ENCODE data around the gene MPP3.

The MPP3 gene

DNA sequence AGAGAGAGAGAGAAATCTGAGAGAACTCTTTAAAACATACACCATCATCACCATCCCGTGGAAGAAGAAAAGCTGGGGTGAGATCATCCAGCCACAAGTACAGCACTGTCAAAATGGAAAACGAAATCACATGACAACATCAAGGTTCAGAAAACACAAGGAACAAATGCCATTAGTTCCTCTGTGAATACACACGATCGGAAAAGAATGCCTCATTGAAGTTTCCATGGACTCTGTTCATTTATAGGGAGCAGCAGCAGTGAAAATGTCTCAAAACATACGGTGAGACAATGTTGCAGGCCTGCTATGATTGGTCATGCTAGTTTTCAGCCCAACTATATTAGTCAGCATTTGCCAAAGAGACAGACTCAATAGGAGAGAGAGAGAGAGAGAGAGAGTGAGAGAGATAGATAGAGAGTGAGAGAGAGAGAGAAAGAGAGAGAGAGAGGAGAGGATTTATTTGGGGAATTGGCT lies 48.3 kb downstream of the MPP3 start:
- no peaks in the 10 kb centered on the region for H3K9me3 ChIP-seq (ENCODE audit: control insufficient read depth, insufficient read depth, low read depth, low read length)
- no peak overlapping the region for H3K4me3 ChIP-seq (ENCODE audit: low read depth, low read length)
- peak; percentile 60; the same call in 1 of the 2 replicates for TF ChIP-seq SCRT2 (tag by site-specific recombination; IDR thresholded peaks at IDR 0.05)
- no peak for TF ChIP-seq ZFP3 (tag by site-specific recombination; IDR thresholded peaks at IDR 0.05; ENCODE audit: low read depth)
- no peak for TF ChIP-seq ZNF354C (tag by site-specific recombination; IDR thresholded peaks at IDR 0.05; ENCODE audit: borderline replicate concordance, low read depth)
- no peak for TF ChIP-seq ZNF157 (tag by site-specific recombination; IDR thresholded peaks at IDR 0.05)
- TF ChIP-seq ZBTB21 (tag by site-specific recombination; IDR thresholded peaks at IDR 0.05): 0 out of 2 replicates have a peak, but pooled peaks have one; percentile 12
- TF ChIP-seq ZNF596 (tag by site-specific recombination; IDR thresholded peaks at IDR 0.05): peak; percentile 91
- TF ChIP-seq, protein P1, sequence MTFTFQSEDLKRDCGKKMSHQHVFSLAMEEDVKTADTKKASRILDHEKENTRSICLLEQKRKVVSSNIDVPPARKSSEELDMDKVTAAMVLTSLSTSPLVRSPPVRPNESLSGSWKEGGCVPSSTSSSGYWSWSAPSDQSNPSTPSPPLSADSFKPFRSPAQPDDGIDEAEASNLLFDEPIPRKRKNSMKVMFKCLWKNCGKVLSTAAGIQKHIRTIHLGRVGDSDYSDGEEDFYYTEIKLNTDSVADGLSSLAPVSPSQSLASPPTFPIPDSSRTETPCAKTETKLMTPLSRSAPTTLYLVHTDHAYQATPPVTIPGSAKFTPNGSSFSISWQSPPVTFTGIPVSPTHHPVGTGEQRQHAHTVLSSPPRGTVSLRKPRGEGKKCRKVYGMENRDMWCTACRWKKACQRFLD (tag by site-specific recombination; IDR thresholded peaks at IDR 0.05): no peak
- peak; percentile 13; the same call in 1 of the 2 replicates for TF ChIP-seq ZBTB17 (tag by site-specific recombination; IDR thresholded peaks at IDR 0.05)
- TF ChIP-seq ZNF513 (tag by site-specific recombination; IDR thresholded peaks at IDR 0.05): peak; percentile 78
- TF ChIP-seq ZNF629 (tag by site-specific recombination; IDR thresholded peaks at IDR 0.05): 0 out of 2 replicates have a peak, but pooled peaks have one; percentile 32
- peak; percentile 31; the same call in 1 of the 2 replicates for TF ChIP-seq ZNF335 (tag by site-specific recombination; conservative IDR thresholded peaks at IDR 0.05)
- TF ChIP-seq IKZF3 (tag by site-specific recombination; IDR thresholded peaks at IDR 0.05): no peak
- TF ChIP-seq, protein P2, sequence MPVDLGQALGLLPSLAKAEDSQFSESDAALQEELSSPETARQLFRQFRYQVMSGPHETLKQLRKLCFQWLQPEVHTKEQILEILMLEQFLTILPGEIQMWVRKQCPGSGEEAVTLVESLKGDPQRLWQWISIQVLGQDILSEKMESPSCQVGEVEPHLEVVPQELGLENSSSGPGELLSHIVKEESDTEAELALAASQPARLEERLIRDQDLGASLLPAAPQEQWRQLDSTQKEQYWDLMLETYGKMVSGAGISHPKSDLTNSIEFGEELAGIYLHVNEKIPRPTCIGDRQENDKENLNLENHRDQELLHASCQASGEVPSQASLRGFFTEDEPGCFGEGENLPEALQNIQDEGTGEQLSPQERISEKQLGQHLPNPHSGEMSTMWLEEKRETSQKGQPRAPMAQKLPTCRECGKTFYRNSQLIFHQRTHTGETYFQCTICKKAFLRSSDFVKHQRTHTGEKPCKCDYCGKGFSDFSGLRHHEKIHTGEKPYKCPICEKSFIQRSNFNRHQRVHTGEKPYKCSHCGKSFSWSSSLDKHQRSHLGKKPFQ (tag by site-specific recombination; IDR thresholded peaks at IDR 0.05): no peak
- no peak for TF ChIP-seq TRIM28 (IDR thresholded peaks at IDR 0.05; ENCODE audit: borderline replicate concordance, low read length)
- no peak for TF ChIP-seq KLF10 (tag by site-specific recombination; IDR thresholded peaks at IDR 0.05)
- no peak for TF ChIP-seq ZNF138 (tag by site-specific recombination; IDR thresholded peaks at IDR 0.05; ENCODE audit: borderline replicate concordance)
- peak; percentile 65 for TF ChIP-seq ZNF366 (tag by site-specific recombination; conservative IDR thresholded peaks at IDR 0.05)
- TF ChIP-seq ZNF660 (tag by site-specific recombination; IDR thresholded peaks at IDR 0.05): peak; percentile 67
- TF ChIP-seq ZNF266 (tag by site-specific recombination; IDR thresholded peaks at IDR 0.05; ENCODE audit: low read depth): no peak
- no peak for TF ChIP-seq ZNF274 (IDR thresholded peaks at IDR 0.05; ENCODE audit: low read length)
- no peak for TF ChIP-seq ZNF274 (tag by site-specific recombination; IDR thresholded peaks at IDR 0.05; ENCODE audit: borderline replicate concordance)
- peak; percentile 86 for TF ChIP-seq PRDM1 (tag by site-specific recombination; IDR thresholded peaks at IDR 0.05)
- no peaks in the 10 kb centered on the region for H3K4me1 ChIP-seq (ENCODE audit: control insufficient read depth, insufficient read depth, low read length)
- ChIA-PET POLR2A (no interaction called here), CTCF (interaction anchor here (0.5 to 3.4 kb wide), 3 partner anchors 18 to 114 kb away, joined by 3 to 23 read pairs (median 4); no protein-coding TSS in a partner anchor)
- no peaks in the 10 kb centered on the region for H3K36me3 ChIP-seq (ENCODE audit: control insufficient read depth in 2 of 2, insufficient read depth in 1 of 2, low read length in 2 of 2)
- no peak overlapping the region for H3K27ac ChIP-seq (ENCODE audit: extremely low read depth, low read depth, low read length)

GRCh38 chr17:43784068-43784467 lies 48.9 kb downstream of the MPP3 start:
- H3K27ac ChIP-seq (ENCODE audit: extremely low read depth, low read depth, low read length): no peak overlapping the region
- CTCF ChIA-PET: interaction anchor here (3.4 kb wide), 1 partner anchor 17 kb away, joined by 23 read pairs; no protein-coding TSS in a partner anchor
- H3K4me3 ChIP-seq (ENCODE audit: low read depth, low read length): no peak overlapping the region
- TF ChIP-seq ZNF280D (tag by site-specific recombination; IDR thresholded peaks at IDR 0.05): no peak
- TF ChIP-seq, protein P3, sequence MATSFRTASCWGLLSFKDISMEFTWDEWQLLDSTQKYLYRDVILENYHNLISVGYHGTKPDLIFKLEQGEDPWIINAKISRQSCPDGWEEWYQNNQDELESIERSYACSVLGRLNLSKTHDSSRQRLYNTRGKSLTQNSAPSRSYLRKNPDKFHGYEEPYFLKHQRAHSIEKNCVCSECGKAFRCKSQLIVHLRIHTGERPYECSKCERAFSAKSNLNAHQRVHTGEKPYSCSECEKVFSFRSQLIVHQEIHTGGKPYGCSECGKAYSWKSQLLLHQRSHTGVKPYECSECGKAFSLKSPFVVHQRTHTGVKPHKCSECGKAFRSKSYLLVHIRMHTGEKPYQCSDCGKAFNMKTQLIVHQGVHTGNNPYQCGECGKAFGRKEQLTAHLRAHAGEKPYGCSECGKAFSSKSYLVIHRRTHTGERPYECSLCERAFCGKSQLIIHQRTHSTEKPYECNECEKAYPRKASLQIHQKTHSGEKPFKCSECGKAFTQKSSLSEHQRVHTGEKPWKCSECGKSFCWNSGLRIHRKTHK (tag by site-specific recombination; IDR thresholded peaks at IDR 0.05): no peak
- no peaks in the 10 kb centered on the region for H3K9me3 ChIP-seq (ENCODE audit: control insufficient read depth, insufficient read depth, low read depth, low read length)
- no peaks in the 10 kb centered on the region for H3K4me1 ChIP-seq (ENCODE audit: control insufficient read depth, insufficient read depth, low read length)
- POLR2A ChIA-PET: no interaction called here
- no peaks in the 10 kb centered on the region for H3K36me3 ChIP-seq (ENCODE audit: control insufficient read depth in 2 of 2, insufficient read depth in 1 of 2, low read length in 2 of 2)
